Measurements from ENCODE around the gene KCNA3.

DNA sequence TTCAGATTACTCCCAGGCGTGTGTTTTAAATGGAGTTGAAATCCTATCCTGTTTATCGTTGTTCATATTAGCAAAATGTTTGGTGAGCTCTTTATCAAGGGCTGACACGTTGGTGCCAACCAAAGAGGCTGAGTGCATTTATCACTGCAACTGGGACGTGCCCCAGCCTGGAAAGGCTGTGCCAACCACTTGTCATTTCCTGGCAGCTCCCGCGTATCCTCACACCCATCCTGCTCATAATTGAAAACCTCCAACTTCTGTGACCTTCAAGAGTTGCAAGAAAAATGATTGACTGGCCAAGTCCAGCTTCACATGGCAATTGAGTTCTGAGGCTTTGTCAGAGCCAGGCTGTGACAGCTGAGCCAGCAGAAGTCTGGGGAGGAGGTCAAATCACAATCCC is 43.7 kb upstream of the KCNA3 start:
- TF ChIP-seq, protein P1, sequence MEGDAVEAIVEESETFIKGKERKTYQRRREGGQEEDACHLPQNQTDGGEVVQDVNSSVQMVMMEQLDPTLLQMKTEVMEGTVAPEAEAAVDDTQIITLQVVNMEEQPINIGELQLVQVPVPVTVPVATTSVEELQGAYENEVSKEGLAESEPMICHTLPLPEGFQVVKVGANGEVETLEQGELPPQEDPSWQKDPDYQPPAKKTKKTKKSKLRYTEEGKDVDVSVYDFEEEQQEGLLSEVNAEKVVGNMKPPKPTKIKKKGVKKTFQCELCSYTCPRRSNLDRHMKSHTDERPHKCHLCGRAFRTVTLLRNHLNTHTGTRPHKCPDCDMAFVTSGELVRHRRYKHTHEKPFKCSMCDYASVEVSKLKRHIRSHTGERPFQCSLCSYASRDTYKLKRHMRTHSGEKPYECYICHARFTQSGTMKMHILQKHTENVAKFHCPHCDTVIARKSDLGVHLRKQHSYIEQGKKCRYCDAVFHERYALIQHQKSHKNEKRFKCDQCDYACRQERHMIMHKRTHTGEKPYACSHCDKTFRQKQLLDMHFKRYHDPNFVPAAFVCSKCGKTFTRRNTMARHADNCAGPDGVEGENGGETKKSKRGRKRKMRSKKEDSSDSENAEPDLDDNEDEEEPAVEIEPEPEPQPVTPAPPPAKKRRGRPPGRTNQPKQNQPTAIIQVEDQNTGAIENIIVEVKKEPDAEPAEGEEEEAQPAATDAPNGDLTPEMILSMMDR (IDR thresholded peaks at IDR 0.05; ENCODE audit: low read depth, low read length) = no peak
- TF ChIP-seq EZH2phosphoT487 (IDR thresholded peaks at IDR 0.05; ENCODE audit: low read depth) = no peak
